Lower leg skin (tissue), 3 donors: ENCODE data around the gene MEX3D.

Experiments used
- POLR2A ChIP-seq, 2 donors: fragments of 450-650 bp; IDR thresholded peaks; one replicate each; pipeline ENCODE4 v1.6.1; 2016 to 2017; ENCODE audit warnings: antibody characterized with exemption in 2 of 2, mild to moderate bottlenecking in 1 of 2, moderate library complexity in 1 of 2
- TF ChIP-seq, protein P1 (sequence below), 3 donors: fragments of 450-650 bp; IDR thresholded peaks; one replicate each; pipeline ENCODE4 v1.5.1; 2016; ENCODE audit warnings: antibody characterized with exemption in 3 of 3, mild to moderate bottlenecking in 3 of 3, moderate library complexity in 2 of 3

- TF ChIP-seq, protein P1, sequence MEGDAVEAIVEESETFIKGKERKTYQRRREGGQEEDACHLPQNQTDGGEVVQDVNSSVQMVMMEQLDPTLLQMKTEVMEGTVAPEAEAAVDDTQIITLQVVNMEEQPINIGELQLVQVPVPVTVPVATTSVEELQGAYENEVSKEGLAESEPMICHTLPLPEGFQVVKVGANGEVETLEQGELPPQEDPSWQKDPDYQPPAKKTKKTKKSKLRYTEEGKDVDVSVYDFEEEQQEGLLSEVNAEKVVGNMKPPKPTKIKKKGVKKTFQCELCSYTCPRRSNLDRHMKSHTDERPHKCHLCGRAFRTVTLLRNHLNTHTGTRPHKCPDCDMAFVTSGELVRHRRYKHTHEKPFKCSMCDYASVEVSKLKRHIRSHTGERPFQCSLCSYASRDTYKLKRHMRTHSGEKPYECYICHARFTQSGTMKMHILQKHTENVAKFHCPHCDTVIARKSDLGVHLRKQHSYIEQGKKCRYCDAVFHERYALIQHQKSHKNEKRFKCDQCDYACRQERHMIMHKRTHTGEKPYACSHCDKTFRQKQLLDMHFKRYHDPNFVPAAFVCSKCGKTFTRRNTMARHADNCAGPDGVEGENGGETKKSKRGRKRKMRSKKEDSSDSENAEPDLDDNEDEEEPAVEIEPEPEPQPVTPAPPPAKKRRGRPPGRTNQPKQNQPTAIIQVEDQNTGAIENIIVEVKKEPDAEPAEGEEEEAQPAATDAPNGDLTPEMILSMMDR (IDR thresholded peaks at IDR 0.05), result no peak
- TF ChIP-seq POLR2A (IDR thresholded peaks at IDR 0.05), result no peak
These were observed 63.1 kb downstream of the MEX3D start for GRCh38 chr19:1505012-1505411.
